Measurements from ENCODE around the gene IQGAP2.

IQGAP2 gene

DNA sequence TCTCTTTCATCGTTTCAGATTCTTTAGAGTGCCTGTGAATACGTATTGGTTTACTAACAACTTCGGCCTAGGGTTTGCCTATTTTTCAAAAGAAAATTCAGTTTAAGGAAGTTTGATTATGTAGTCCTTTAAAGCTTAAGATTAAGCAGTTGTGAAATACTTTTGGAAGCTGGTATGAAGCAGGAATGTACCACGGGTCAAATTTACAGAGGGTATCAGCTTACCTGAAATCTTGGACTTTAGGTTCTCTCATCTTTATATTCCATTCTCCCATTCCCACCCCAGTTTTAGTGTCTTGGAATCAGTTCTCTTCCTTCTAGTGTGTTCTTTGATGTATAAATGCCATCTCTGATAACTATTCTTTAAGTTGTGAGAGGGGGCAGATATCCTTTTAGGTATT, 53.2 kb downstream of the IQGAP2 start:
- no peak for DNase-seq

DNA sequence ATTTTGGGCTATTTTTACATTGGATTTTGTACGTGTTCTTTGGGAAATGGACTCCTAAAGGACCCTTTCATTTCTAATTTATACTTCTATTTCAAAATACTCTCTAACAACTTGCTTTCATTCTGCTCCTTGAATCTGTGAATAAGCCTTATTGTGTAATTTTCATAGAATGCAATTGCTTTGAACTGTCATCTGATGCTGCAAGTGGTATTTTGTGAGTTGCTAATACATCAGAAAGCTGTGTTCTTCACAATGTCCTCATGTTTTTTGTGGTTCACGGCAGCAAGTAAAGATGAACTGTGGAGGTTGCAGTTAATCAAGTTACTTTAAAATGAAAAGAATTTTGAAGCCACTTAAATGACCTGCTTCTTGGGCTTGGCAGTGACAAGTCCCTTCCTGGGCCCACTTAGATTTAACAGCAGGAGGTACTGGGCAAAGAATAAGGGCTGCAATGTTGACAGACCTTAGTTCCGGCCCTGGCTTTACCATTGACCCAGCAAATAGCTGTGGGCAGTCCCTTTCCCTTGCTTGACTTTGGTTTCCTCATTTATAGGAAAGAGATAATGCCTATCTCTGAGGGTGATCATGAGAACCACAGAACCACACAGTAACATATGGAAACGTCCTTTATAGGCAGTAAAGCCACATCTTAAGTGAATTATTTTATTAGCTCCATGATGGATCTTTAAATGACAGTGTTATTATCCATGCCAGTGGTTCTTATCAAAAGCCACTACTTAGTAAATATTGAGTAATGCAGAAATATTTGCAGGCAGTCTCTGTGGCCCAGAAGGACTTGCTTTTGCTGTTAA, 54.8 kb downstream of the IQGAP2 start:
- no peak for DNase-seq

DNA sequence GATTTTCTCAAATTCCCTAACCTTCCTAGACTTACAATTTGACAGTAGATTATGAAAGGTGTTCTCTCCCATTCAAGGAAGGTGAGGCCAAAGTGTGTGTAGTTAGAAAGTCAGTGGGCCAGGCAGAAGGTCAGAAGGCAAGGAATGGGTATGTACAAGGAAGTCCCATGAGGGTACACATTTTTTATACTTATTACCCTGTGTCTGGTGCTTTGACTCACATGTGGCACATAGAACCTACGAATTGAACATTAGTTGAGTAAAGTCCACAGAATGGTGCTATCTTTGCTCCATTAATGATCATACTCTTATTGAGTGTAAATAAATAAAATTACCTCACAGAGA, 55.4 kb downstream of the IQGAP2 start:
- no peak for DNase-seq

DNA sequence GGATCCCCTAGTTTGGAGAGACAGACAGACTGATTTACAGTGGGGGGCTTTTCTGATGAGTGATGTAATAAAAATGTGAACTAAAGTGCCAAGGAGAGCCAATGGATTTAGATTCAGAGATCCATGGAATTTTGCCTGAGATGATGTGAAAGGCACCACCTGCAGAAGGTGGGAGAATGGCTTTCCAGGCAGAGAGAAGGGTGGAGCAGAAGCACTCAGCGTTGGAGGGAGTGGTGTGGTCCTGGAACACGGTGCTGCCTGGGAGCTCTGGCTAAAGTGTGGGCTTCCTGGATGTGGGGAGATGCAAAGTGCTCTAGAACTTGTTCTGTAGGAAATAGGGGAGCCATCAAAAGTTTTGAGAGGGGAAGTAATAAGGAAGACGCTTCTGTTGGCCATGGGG, 57.0 kb downstream of the IQGAP2 start:
- DNase-seq = no peak

DNA sequence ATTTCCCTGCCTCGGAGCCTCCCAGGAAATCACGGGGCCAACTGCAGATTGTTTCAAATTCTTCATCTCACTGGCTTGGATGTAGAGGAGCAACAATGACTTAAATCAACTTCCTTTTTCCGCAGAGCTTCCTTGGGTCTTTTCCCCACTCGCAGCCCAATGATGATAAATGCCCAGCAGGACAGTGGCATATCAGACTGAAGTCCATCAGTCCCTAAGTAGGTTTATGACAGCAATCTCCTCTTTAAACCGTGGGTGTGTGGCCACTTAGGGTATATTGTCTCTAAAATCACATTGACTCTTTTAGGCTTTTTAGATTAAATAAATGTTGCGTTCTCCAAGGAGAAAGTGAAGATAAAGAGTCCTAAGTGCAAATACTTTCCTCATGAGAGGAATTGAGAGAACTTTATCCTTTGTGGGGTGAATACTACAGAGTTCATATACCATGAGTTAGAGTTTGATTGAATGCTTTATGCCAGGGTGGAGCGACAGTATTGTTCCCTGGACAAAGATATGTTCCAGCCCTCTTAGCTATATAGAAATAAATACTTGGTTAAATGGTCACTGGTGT, 59.1 kb downstream of the IQGAP2 start:
- DNase-seq = no peak

DNA sequence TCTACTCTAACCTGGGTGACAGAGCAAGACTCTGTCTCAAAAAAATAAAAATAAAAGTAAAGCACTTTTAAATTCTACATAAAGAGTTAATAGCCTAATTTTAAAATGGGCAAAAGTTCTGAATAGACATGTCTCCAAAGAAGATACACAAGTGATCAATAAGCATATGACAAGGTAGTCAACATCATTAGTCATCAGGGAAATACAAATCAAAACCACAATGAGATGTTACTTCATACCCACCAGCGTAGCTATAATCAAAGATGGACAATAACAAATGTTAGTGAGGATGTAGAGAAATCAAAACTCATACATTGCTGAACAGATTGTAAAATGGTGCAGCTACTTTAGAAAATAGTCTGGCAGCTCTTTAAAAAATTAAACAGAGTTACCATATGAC, 64.1 kb downstream of the IQGAP2 start:
- DNase-seq = no peak

DNA sequence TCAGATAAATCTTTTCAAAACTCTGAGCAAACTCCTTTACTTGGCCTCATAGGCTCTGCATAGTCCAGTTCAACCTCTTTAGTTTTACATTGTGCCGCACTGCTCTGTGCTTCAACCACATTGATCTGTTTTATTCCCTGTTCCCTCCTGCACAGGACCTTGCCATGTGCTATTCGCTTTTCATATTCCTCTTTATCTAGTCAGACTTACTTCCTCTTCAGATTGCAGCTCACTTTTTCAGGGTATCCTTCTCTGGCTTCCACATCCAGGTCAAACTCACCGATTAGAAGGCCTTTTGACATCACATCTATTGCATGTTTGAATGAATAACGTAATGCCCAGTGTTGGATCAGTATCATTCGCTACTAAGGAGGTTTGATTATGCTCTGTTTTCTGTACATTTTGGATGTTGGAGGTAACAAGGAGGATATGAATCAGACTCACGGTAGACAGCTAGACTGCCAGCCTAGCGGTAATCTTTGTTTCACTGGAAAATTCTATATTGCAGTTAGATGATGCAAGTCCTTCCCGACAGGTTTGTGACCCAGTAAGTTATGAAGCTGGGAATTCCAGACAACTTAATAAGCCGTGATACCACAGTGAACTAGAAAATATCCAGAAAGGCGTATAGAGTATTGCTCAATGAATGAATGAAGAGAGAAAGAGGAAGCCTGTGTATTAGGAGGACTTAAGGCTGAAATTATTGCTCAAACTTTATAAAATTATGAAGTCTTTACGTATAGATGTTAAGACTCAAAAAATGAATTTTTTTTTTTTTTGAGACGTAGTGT, 65.7 kb downstream of the IQGAP2 start:
- no peak for DNase-seq

DNA sequence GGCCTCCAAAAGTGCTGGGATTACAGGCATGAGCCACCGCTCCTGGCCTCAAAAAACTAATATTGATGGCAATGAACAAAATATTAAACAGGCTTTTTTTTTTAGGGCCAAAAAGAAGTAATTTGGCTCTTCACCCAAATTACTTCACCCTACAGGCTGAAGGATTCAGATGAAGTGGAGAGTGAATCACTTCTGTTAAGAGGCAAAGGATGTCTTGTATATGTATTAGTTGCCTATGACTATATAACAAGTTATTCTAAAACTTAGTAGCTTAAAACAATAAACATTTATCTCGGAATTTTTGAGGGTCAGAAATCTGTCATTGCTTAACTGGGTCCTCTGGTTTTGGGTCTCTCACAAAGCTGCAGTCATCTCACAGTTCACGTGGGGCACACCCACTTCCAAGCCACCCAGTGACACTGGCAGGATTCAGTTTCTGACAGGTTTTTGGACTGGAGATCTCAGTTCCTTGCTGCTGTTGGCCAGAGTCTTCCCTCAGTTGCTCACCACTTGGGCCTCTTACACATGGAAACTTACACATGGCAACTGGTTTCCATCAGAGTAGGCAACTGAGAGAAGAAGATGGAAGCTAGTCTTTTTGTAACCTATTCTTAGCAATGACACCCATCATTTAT, 66.7 kb downstream of the IQGAP2 start:
- DNase-seq = no peak

DNA sequence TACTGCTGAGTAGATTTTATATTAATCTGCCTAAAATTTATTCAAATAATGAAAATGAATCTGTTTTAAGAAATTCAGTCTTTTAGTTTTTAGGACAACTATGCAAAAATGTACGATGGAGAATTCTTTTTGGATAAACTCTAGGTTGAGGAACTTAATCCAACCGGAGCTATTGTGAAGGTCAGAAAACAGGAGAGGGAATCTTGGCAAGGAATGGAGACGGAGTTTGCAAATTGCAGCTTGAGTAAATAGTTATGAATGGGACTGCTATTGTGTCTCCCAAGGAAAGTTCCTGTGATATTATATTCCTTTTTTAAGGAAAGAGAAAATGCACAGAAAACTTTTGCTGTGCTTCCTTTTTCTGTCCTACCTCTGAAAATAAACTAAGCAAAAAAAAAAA, 67.9 kb downstream of the IQGAP2 start:
- DNase-seq = no peak

DNA sequence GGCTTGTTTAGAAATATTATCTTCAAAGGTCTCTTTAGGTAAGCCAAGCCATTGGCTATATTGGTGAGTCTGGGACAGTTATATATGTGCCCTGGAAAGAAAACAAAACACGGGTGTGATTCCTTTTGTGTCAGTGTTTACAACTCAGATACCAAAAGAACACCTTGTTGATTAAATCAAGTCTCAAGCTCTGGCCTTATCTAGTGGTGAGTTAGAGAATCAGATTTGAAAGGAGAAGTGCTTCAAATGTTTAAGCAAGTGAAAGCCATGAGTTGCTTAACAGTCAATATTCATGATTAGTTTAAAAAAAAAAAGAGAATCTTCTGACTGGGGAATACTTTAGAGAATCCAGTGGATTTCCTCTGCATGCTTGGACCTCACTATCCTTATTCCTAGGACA, 68.3 kb downstream of the IQGAP2 start:
- no peak for DNase-seq

DNA sequence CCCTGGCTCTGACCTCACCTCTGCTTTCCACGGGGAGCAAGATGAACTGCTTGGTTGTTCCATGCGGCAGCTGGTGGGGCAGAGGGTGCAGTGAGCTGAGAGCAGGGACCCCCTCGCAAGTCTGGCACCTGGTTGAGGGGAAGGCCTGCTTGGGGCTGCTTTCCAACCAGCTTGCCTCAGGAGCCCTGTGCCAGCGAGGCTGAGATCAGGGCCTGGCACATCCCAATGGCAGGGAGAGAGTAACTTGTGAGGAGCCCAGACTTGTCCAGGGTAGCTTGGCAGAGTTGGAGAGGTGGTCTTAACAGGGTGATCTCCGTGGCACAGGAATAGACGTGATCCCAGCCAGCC, 68.9 kb downstream of the IQGAP2 start:
- DNase-seq = no peak

DNA sequence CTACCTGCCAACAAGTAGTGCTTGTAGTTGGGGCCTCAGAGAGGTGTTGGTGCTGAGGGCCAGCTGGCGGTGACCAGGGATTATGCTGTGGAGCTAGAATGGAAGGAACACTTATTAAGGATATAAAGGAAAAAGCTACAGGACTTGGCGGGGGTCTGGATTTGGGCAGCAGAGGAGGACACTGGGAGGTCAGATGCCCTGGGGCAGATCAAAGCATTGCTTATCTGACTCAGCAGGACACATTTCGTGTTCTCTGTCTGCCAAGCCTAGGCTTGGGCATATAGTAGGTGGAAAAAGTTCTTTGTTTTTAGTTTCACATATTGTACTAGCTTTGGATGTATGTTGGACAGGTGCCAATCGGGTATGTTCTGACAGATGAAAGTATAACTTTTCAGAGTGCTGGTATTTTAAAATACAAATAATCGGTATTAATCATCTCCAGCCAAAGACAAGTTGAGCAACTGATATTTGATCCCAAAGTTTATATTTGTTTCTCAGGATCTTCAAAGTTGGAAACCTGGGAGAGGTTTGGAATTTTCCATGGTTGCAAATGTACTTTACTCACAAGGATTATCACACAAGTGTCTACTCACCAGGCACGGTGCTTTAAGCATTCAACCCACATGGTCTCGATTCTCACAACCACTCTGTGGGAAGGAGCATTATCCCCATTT, 69.4 kb downstream of the IQGAP2 start:
- DNase-seq = no peak

DNA sequence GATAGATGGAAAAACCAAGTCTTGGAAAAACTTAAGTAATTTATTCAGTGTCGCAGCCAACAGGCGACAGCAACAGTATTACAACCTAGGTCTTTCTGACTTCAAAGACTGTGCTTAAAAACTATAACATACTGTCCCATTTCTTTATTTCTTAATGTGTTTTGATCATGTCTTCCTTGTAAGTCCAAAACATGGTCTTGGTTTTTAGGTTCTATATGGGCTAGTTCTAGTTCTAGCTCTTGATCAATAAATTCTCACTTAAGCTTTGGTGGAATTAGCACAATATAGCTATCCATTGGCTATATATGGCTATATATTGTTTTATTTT, 69.9 kb downstream of the IQGAP2 start:
- no peak for DNase-seq

DNA sequence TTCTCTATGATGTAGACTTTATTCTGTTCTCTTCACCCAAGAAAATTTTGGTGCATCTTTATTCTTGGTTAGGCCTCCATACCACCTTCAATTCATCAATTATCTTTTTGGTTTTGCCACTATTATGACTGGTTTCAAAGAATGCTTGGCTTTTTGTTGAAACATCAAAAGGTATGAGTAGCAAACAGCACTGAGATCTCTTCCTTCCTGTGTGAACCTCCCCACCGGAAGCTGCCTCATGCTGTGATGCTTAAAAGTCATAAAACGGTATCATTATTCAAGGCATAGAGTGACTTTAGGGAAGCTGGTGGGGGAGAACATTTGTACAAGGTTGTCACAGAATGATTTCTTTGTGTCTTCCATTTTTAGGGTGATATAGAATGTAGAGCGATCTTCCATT, 70.6 kb downstream of the IQGAP2 start:
- DNase-seq = no peak

DNA sequence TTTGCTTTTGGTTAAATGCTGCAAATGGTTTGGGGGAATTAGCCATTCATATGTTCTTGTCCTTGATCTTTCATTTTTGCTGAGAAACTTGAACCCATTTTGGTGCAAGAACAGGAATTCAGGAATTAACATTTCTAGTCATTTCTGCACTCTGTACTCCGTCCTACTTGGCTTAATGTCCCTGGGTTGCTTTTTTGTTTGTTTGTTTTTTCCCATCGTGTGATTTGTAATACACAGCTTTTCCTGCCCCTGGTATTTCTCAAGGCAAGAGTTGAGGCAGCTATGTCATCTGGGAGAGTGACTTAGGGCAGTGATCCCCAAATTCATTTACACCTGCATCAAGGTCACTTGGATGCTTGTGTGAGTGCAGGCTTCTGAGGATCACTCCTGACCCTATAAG, 71.3 kb downstream of the IQGAP2 start:
- no peak for DNase-seq

DNA sequence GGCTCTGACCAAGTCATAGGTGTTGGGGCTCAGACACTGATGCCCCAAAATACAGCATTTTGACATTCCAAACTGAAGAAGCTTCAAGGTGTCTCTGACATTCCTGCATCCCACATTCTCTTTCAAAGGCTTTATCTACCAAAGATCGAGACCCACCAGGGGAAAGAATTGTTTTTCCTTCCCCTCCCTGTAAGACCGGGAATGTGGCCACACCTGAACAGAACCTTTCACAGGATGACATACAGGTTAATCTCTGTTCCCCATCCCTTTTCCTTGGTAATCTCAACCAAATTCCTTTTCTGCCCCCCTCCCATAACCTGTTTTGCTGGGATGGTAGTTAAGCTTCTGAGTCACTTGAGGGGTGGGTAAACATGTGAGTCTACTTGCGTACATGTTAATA, 72.3 kb downstream of the IQGAP2 start:
- no peak for DNase-seq

DNA sequence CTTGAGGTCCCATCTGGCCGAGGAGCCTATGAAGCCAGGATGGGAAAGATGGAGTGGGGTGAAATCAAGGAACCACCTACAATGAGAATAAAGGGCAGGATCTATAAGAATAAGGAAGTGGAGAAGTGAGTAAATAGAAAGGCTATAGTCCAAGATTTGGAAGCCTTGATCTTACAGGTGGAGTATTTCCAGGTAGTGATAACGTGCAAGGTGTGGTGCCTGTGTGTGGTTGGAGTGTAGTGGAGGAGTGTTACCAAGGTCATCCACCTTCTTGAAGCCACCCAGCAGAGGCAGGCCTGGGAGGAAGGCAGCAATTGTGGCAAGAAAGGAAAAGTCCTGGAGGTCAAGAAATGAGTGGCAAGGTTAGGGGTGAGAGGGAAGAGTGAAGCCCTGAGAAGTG, 72.9 kb downstream of the IQGAP2 start:
- no peak for DNase-seq

DNA sequence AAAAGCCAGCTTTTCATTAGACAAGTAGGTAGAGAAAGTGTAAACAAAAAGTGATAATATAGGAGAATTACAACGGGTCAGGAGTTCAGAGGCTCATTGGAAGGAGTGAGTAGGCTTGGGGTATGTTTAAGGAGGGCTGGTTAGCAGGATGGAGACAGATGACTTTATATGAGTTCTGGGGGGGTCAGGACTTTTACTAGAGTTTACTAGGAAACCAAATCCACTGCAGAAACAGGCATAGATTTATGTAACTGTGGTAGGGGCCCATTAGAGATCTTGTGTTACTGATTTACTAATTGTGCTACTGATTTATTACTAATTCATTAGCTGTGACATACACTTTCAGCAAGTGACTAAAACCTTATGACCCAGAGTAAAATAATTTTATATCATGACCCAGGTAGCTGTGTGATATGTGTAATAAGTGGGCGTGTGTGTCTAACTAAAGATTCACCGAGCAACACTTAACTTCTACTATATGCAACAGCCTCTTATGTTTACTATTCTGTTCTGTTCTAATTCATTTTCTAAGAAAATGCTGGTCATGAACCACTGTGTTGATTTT, 73.5 kb downstream of the IQGAP2 start:
- no peak for DNase-seq

DNA sequence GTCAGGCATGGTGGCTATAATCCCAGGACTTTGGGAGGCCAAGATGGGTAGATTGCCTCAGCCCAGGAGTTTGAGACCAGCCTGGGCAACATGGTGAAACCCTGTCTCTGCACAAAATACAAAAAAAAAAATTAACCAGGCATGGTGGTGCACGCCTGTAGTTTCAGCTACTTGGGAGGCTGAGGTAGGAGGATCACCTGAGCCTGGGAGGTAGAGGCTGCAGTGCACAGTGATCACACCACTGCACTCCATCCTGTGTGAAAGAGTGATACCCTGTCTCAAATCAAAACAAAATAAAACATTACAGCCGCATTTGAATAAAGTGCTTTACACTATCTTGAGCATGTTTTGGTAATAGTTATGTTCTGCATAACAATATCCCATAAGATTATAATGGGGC, 74.0 kb downstream of the IQGAP2 start:
- DNase-seq = no peak

DNA sequence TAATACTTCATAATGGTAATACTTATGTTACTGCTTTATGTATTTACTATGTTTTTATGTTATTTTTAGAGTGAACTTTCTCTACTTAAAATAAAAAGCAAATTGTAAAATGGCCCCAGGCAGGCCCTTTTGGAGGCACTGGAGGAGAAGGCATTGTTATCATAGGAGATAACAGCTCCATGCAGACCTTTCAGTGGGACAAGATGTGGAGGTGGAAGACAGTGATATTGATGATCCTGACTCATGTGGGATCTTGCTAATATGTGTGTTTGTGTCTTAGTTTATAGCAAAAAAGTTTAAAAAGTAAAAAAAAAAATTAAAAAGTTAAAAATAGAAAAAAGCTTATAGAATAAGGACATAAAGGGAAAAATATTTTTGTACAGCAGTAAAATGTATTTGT, 74.5 kb downstream of the IQGAP2 start:
- DNase-seq = no peak

DNA sequence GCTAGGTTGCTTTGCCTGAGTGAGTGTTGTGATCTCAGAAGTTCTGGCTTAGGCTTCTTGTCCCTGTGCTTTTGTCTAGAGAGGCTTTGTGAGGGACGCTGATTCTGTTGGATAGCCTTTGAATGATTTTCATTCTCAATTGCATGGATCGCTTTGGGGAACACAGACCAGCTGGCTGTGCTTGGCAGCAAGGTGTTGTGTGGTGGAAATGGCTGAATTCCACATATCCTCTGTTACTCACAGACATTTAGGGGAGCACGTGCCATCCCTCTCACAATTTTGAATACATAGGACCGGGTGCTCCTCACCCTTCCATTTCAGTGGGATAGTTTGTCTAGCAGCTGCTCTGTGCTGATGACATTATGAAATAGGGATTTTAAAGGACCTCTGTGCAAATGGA, 76.2 kb downstream of the IQGAP2 start:
- no peak for DNase-seq

DNA sequence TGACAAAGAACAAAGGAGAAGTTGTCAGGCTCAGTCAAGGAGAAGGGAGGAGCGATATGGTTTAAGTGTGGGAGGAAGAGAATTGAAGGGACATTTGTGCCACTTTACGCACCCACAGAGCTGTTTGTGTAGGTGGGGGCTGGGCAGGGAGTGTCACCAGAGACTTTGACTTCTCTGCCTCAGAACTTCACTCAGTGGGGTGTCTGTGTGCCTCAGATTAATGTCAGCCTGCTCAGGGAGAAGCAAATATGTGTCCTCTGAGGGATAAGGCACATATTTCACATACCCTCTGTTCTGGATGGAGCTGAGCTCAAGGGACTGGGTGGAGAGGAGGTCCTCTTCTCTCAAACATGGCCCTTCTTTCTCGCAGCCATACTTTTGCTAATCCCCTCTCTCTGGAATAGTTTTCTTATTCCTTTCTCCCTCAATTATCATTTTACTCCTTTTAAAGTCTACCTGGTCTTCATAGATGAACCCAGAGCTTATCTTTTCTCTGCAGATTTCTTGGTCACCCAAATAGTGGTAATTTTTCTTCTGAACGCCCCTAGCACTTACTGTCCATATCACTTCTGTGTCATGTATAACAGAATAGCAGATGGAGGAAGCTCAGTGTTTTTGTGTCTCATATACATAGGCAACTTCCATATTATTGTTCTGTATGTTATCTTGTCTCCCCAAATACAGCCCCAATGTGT, 77.0 kb downstream of the IQGAP2 start:
- DNase-seq = no peak

DNA sequence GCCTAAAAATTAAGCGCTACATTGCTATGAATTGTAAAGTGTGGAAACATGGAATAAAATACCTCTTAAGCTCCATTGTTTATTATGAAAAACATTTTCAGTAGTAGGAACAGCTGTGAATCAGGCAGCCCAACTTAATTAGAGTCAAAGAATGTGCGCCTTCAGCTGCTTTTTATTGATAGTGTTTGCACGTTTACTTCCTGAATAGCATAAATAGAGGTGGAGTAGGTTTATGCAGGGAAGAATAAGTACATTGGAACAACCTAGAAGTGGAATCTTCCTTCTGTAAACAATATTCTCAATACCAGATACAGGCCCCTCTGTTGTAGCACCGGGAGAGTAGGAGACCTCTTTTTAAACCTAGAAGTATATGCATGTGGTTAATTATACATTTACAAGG, 79.9 kb downstream of the IQGAP2 start:
- no peak for DNase-seq

Measured in midbrain (tissue), 1 donor.